ENCODE results near the gene FOXP1. TPM values are rescaled to one million over a fixed set of nuclear protein-coding genes. Genes with fewer than 3 reads are reported as not detected.

The FOXP1 gene
- total RNA-seq, 1 donor: 123 TPM

DNA sequence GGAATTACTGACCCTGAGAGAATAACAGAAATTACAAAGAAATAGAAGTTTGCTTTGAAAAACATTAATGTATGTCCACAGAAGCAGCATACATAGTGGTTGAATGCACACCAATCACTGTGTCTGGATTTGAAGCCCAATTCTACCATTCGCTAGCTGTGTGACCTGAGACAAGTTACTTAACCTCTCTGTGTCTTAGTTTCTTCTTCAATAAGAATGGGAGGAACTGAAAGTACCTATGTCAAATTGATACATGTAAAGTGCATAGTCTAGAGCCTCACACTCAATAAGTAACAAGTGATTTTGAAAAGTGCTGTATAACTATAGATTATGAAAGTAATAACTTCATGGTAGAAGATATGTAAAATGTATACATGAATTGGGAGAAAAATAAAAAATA lies 457.8 kb downstream of the FOXP1 start:
- DNase-seq (ENCODE audit: low read depth in 2 of 3, low spot score in 2 of 3): no peak

GRCh38 chr3:71124048-71124447 lies 459.5 kb downstream of the FOXP1 start:
- DNase-seq (ENCODE audit: low read depth in 2 of 3, low spot score in 2 of 3): no peak

GRCh38 chr3:71122641-71123040 lies 460.9 kb downstream of the FOXP1 start:
- DNase-seq (ENCODE audit: low read depth in 2 of 3, low spot score in 2 of 3): no peak

DNA sequence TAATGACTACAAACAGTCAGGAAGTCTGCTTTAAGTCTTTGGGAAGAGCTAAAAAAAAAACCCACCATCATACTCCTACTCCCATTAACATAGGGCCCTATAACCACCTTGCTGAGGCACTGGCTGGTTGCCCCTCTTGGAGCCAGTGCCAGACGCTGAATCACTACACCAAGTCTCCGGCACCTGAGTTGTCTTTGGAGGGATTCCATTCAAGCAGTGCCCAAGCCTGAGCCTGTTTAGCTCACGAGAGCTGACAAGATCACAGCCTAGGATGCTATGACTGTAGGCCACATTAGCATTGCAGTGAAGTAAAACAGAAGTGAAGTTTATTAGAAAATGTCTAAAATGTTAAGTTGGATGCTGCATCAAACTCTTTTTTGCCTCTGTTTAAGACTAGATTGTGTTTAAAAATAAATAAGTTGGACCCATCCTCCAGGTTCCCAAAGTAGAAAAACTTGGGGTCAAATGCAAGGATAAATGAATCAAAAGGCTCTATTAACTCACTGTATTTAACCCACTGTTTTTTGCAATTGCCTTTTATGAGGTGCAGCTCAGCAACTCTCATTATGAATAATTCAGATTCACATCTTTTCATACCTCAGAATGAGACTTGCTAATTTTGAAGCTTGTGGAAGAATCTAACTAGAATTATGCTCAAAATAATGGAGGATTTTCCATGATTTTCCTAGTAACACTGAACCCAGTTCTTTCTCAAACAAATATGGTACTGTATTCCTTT lies 461.9 kb downstream of the FOXP1 start:
- no peak for DNase-seq (ENCODE audit: low read depth in 2 of 3, low spot score in 2 of 3)

- DNase-seq (ENCODE audit: low read depth in 2 of 3, low spot score in 2 of 3): no peak
Measured at GRCh38 chr3:71120012-71120411, 463.5 kb downstream of the FOXP1 start.

DNA sequence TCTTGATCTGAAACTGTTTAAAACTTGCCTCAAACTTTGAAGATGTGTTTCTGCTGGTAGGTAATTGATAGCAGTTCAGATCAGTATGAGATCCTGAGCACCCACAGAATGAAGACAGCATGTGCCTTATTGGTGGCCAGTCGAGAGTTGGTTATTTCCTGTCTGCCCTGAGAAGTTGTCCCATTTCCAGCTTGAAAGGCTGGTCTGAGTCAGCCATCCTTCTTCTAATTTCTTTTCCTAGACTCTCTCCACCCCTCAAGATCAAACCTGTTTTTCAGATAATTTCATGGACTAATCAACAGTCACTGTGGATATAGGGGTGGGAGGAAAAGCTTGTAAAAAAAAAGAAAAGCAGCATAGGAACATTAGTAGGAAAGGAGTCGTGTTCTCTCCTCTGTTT lies 464.4 kb downstream of the FOXP1 start:
- no peak for DNase-seq (ENCODE audit: low read depth in 2 of 3, low spot score in 2 of 3)

DNA sequence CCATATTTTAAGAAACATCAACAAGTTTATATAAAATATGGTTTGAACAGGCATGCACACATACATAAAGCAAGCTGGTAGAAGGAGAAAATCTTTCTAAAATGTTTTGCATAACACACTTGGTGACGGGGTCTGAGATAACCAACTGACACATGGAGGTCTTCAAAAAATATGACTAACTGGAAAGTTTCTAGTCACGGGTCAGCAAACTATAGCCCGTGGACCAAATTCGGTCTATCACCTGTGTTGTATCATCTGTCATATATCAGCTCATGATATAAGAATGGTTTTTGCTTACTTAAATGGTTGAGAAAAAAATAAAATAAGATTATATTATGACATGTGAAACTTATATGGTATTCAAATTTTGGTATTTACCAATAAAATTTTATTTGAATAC lies 465.1 kb downstream of the FOXP1 start:
- no peak for DNase-seq (ENCODE audit: low read depth in 2 of 3, low spot score in 2 of 3)

DNA sequence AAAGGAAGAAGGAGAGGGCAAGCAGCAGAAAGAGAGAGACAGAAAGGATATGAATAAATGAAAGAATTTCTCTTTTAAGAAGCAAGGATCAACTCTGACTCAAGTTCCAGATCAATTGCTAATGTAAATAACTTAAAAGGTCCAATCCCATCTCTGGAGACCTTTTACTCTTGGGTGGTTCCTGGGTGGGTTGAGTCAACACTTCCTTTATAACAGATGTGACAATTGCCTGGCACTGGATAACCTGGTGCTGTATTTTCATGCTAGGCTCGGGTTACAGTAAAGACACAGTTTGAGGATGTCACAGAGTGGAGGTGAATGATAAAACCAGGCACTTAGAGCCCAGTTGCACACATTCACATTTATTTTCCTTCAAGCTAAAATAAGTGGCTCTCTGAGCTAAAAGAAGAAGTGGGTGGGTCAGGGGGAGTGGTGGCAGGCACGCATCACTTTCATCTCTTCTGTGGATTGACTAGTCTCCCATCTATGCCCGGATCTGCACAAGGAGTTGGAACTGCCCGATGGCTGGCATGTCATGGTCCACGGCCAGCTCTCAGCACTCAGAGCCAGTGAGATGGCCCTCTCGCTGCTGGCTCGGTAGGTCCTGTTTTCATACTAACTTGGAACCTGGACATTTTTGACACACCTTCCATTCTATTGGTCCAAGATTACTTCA lies 465.8 kb downstream of the FOXP1 start:
- DNase-seq (ENCODE audit: low read depth in 2 of 3, low spot score in 2 of 3): no peak

- no peak for DNase-seq (ENCODE audit: low read depth in 2 of 3, low spot score in 2 of 3)
Measured at GRCh38 chr3:71114610-71115009, 468.9 kb downstream of the FOXP1 start.

- no peak for DNase-seq (ENCODE audit: low read depth in 2 of 3, low spot score in 2 of 3)
Measured at GRCh38 chr3:71112576-71112975, 471.0 kb downstream of the FOXP1 start.

DNA sequence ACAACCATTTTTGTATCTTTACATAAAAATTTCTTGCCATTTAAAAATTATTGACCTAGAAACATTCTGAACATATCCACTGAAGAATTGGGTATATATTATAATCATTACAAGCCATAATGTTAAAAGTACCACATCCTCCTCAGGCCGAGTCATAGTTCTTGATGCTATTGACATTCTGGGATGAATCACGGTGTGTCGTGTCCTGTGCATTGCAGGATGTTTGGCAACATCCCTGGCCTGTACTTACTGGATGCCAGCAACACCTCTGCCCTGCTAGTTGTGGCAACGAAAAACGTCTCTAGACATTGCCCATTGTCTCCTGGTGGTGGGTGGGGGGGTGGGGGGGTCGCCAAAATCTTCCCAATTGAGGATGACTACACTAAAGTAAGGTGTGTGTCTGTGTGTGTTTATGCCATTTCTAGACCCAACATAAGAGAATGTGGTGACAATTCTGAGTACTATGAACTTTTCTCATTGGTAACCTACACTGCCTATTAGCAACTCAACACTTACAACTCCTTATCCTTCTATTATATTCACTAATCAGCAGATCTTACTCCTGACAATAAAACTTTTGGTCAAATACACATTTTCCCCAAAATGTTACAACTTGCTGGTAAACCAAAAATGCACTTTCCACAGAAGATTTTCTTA lies 471.6 kb downstream of the FOXP1 start:
- DNase-seq (ENCODE audit: low read depth in 2 of 3, low spot score in 2 of 3): no peak

DNA sequence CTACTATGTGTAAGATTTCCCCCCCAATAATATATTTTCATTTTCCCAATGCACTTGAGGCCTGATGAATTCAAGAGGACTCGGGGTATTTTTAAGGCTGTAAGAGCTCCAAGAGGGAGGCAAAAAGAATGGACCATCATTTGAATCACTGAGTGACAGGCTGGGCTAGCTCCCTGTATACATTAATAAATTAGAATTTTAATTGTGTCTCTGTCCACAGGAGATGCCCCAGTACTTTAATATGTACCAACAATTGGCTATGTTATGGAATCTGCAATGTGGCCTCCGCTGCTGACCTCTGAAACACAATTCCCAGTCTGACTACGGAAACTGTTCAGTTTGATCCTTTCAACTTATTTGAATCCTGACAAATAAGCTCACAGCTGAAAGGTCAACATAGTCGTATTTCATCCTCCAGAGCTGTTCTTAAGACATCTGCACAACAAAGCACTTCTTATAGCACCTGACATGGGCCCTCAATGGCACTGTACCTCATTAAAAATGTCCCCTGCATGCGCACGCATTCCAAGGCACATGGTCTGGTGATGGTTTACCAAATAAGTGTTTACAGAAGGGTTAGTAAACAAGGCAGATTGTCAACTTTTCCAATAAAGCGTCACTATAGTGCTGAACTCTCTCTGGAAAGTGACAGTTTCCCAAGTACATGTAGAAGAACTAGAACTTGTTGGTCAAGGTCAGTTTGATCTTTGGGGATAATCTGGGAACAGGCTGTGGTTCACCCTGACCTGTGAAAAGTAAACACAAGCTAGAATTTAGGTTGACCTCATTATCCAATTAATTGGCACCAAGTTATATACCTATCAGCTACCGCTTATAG lies 472.9 kb downstream of the FOXP1 start:
- DNase-seq (ENCODE audit: low read depth in 2 of 3, low spot score in 2 of 3): no peak

DNA sequence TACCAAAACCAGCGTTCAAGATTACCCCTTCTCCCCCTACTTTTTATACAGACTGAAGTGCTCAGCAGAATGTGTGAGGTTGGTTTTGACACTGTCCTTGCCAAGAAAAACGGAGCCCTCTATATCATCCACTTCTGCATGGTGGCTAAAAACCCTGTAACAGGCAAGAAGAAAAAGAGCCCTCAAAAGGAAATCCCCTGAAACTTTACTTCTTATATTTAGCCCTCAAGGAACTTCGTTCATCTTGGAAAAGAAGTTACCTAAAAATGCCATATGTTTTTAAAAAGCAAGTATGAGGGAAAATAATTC lies 473.6 kb downstream of the FOXP1 start:
- DNase-seq (ENCODE audit: low read depth in 2 of 3, low spot score in 2 of 3): no peak

GRCh38 chr3:71109241-71109976 lies 474.1 kb downstream of the FOXP1 start:
- no peak for DNase-seq (ENCODE audit: low read depth in 2 of 3, low spot score in 2 of 3)

- DNase-seq (ENCODE audit: low read depth in 2 of 3, low spot score in 2 of 3): no peak
Measured at GRCh38 chr3:71107926-71108325, 475.6 kb downstream of the FOXP1 start.

DNA sequence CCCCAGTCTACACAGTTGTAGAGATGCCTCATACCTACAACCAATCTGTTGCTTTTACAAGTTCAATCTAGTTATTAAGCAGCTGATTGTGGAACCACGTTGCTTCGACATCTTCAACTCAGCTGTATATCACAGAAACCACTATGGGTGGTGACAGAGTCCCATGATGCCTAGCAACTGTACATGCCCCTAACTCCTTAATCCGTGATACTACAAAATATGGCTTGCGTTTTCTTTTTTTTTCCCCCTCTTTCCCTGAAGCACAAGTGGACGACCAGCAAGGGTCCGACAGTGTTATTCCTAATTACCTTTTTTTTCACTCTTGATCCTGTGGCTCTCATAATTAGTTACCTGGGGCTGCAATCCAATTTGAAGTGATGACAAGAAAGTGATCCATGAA lies 478.6 kb downstream of the FOXP1 start:
- no peak for DNase-seq (ENCODE audit: low read depth in 2 of 3, low spot score in 2 of 3)

- DNase-seq (ENCODE audit: low read depth in 2 of 3, low spot score in 2 of 3): no peak
Measured at GRCh38 chr3:71104556-71104955, 479.0 kb downstream of the FOXP1 start.

GRCh38 chr3:71104121-71104541 lies 479.4 kb downstream of the FOXP1 start:
- no peak for DNase-seq (ENCODE audit: low read depth in 2 of 3, low spot score in 2 of 3)

GRCh38 chr3:71103430-71103921 lies 480.1 kb downstream of the FOXP1 start:
- DNase-seq (ENCODE audit: low read depth in 2 of 3, low spot score in 2 of 3): peak in 2 of 3 donors; percentile 20 to 29

All from hematopoietic multipotent progenitor cell (in vitro differentiated cells).